HL-60 (cell line): ENCODE data around the gene STX12.

ENCODE experiments used
- GABPA ChIP-seq: IDR thresholded peaks from 2 replicates; pipeline ENCODE4 v1.6.1; 2012; ENCODE audit warnings: low read depth
- POLR2AphosphoS5 ChIP-seq: IDR thresholded peaks from 2 replicates; pipeline ENCODE4 v1.6.1; 2012; ENCODE audit warnings: low read depth
- SPI1 ChIP-seq: IDR thresholded peaks from 2 replicates; pipeline ENCODE4 v1.6.1; 2012; ENCODE audit warnings: low read depth, mild to moderate bottlenecking, borderline replicate concordance
- TF ChIP-seq, protein P1 (sequence below): IDR thresholded peaks from one replicate; pipeline ENCODE4 v1.5.1; 2011; ENCODE audit warnings: low read length, control low read depth, inconsistent platforms; ENCODE audit not compliant: insufficient read depth
- TF ChIP-seq, protein P2 (sequence below): IDR thresholded peaks from 2 replicates; pipeline ENCODE4 v1.6.1; 2012; ENCODE audit warnings: low read depth; ENCODE audit not compliant: insufficient replicate concordance

DNA sequence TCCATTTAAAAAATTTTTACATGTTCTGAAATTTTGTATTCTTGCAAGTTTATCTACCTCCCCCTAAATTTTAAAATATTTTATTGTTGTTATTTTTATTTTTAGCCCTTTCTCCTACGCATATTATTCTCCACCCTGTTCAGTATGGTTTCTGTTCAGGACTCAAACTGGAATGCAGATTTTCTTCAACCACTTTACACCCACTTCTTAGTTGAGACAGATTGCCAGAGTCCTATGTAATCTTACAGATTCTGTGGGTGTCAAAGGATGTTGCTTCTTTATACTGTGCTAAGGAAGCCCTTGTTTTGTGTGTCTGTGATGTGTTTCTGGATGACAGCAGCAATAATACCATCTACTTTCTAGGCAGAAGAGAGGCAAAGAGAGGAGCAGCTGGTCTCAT, 36.9 kb downstream of the STX12 start:
- TF ChIP-seq, protein P1, sequence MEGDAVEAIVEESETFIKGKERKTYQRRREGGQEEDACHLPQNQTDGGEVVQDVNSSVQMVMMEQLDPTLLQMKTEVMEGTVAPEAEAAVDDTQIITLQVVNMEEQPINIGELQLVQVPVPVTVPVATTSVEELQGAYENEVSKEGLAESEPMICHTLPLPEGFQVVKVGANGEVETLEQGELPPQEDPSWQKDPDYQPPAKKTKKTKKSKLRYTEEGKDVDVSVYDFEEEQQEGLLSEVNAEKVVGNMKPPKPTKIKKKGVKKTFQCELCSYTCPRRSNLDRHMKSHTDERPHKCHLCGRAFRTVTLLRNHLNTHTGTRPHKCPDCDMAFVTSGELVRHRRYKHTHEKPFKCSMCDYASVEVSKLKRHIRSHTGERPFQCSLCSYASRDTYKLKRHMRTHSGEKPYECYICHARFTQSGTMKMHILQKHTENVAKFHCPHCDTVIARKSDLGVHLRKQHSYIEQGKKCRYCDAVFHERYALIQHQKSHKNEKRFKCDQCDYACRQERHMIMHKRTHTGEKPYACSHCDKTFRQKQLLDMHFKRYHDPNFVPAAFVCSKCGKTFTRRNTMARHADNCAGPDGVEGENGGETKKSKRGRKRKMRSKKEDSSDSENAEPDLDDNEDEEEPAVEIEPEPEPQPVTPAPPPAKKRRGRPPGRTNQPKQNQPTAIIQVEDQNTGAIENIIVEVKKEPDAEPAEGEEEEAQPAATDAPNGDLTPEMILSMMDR, result no peak
- TF ChIP-seq POLR2AphosphoS5 (no peak), SPI1 (no peak), GABPA (no peak)
- TF ChIP-seq, protein P2, sequence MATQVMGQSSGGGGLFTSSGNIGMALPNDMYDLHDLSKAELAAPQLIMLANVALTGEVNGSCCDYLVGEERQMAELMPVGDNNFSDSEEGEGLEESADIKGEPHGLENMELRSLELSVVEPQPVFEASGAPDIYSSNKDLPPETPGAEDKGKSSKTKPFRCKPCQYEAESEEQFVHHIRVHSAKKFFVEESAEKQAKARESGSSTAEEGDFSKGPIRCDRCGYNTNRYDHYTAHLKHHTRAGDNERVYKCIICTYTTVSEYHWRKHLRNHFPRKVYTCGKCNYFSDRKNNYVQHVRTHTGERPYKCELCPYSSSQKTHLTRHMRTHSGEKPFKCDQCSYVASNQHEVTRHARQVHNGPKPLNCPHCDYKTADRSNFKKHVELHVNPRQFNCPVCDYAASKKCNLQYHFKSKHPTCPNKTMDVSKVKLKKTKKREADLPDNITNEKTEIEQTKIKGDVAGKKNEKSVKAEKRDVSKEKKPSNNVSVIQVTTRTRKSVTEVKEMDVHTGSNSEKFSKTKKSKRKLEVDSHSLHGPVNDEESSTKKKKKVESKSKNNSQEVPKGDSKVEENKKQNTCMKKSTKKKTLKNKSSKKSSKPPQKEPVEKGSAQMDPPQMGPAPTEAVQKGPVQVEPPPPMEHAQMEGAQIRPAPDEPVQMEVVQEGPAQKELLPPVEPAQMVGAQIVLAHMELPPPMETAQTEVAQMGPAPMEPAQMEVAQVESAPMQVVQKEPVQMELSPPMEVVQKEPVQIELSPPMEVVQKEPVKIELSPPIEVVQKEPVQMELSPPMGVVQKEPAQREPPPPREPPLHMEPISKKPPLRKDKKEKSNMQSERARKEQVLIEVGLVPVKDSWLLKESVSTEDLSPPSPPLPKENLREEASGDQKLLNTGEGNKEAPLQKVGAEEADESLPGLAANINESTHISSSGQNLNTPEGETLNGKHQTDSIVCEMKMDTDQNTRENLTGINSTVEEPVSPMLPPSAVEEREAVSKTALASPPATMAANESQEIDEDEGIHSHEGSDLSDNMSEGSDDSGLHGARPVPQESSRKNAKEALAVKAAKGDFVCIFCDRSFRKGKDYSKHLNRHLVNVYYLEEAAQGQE, result no peak
